Measurements from ENCODE around the gene NTN3. TPM values are rescaled to one million over a fixed set of nuclear protein-coding genes. Genes with fewer than 3 reads are reported as not detected.
A peak's percentile ranks its signal among the peaks of the same experiment; 100 is the strongest.

The NTN3 gene
- total RNA-seq, 6 donors from 2014 or later: not detected

GRCh38 chr16:2425825-2426430 lies 45.2 kb upstream of the NTN3 start:
- Histone ChIP-seq H3K27ac (no peak overlapping the region), H3K4me3 (no peak overlapping the region), H3K9me3 (no peaks in the 10 kb centered on the region), H3K36me3 (no peaks in the 10 kb centered on the region), H3K27me3 (no peaks in the 10 kb centered on the region), H3K4me1 (peaks cover 7 to 35% (median 20%) of the 10 kb centered on the region in 4 donors)
- no peak for ATAC-seq (ENCODE audit: low FRiP score in 2 of 2)
- WGBS, 2 donors: 90 to 95% methylated on average over 5 to 13 of the region's 13 CpGs
- no peak for DNase-seq
- TF ChIP-seq CTCF (IDR thresholded peaks at IDR 0.05): no peak
- no peak for TF ChIP-seq POLR2AphosphoS5 (IDR thresholded peaks at IDR 0.05)
- TF ChIP-seq POLR2A (IDR thresholded peaks at IDR 0.05): no peak
- no peak for TF ChIP-seq EP300 (IDR thresholded peaks at IDR 0.05)

GRCh38 chr16:2426941-2427361 lies 44.1 kb upstream of the NTN3 start:
- ATAC-seq (ENCODE audit: low FRiP score in 2 of 2) (no peak), DNase-seq (peak in 1 of 2 donors; percentile 74)
- Histone ChIP-seq H3K4me3 (no peak overlapping the region), H3K9me3 (no peaks in the 10 kb centered on the region), H3K36me3 (peaks cover 0 to under 1% (median 0%) of the 10 kb centered on the region in 4 donors), H3K4me1 (peaks cover 7 to 35% (median 20%) of the 10 kb centered on the region in 4 donors), H3K27me3 (no peaks in the 10 kb centered on the region), H3K27ac (no peak overlapping the region)
- TF ChIP-seq POLR2A (IDR thresholded peaks at IDR 0.05) (no peak), EP300 (IDR thresholded peaks at IDR 0.05) (no peak), CTCF (IDR thresholded peaks at IDR 0.05) (no peak), POLR2AphosphoS5 (IDR thresholded peaks at IDR 0.05) (no peak)
- 69 to 89% methylated on average over 6 of the region's 6 CpGs for WGBS, 2 donors

GRCh38 chr16:2427526-2427925 lies 43.6 kb upstream of the NTN3 start:
- ATAC-seq (ENCODE audit: low FRiP score in 2 of 2) (no peak), DNase-seq (no peak)
- Histone ChIP-seq H3K4me1 (peaks cover 7 to 35% (median 20%) of the 10 kb centered on the region in 4 donors), H3K36me3 (peaks cover 0 to 7% (median 2%) of the 10 kb centered on the region in 4 donors), H3K4me3 (no peak overlapping the region), H3K27ac (no peak overlapping the region), H3K27me3 (no peaks in the 10 kb centered on the region), H3K9me3 (no peaks in the 10 kb centered on the region)
- TF ChIP-seq POLR2AphosphoS5 (IDR thresholded peaks at IDR 0.05) (no peak), CTCF (IDR thresholded peaks at IDR 0.05) (no peak), POLR2A (IDR thresholded peaks at IDR 0.05) (no peak)
- 84 to 85% methylated on average over 4 of the region's 4 CpGs for WGBS, 2 donors

GRCh38 chr16:2428051-2428783 lies 42.9 kb upstream of the NTN3 start:
- Histone ChIP-seq H3K27ac (peak overlapping the region in 3 of 4 donors; percentile 80 to 83 (median 83)), H3K4me3 (peak overlapping the region; percentile 51 to 98 (median 90)), H3K4me1 (peaks cover 7 to 32% (median 20%) of the 10 kb centered on the region in 4 donors), H3K9me3 (no peaks in the 10 kb centered on the region), H3K36me3 (peaks cover 0 to 12% (median 4%) of the 10 kb centered on the region in 4 donors), H3K27me3 (no peaks in the 10 kb centered on the region)
- DNase-seq: peak in 1 of 2 donors; percentile 65
- 36 to 55% methylated on average over 15 to 25 of the region's 28 CpGs for WGBS, 2 donors
- ATAC-seq (ENCODE audit: low FRiP score in 2 of 2): peak; percentile 9 to 38
- TF ChIP-seq POLR2AphosphoS5 (IDR thresholded peaks at IDR 0.05) (no peak), EP300 (IDR thresholded peaks at IDR 0.05) (no peak), POLR2A (IDR thresholded peaks at IDR 0.05) (no peak), CTCF (IDR thresholded peaks at IDR 0.05) (peak in 2 of 6 experiments; percentile 16 to 44)
